B cell (primary cell): Measurements from ENCODE around the gene MOGAT3. TPM values are rescaled to one million over a fixed set of nuclear protein-coding genes. Genes with fewer than 3 reads are reported as not detected.

Experiments used
- ATAC-seq: fragments of 200-7000 bp; cut with Tn5 transposase; one replicate; pipeline ENCODE4 v1.10.0; 2021; ENCODE audit warnings: low read depth, mild to moderate bottlenecking, moderate number of reproducible peaks, moderate library complexity
- CTCF ChIA-PET: fragments of 350-600 bp; sonication (Branson Sonifier 250); formaldehyde crosslinking; loops from one replicate; lab custom pipeline; 2021; ENCODE audit warnings: antibody characterized with exemption, inconsistent platforms; lab: Charles Lee
- POLR2A ChIA-PET: fragments of 350-600 bp; sonication (Branson Sonifier 250); formaldehyde crosslinking; loops from one replicate; lab custom pipeline; 2021; ENCODE audit warnings: antibody characterized with exemption; lab: Charles Lee
- DNase-seq: peaks from one replicate; pipeline ENCODE4 v3.0.0; 2013
- H2AFZ ChIP-seq: 2 replicates; pipeline ENCODE4 v1.6.1; 2012; ENCODE audit warnings: mild to moderate bottlenecking, low read depth, low read length; ENCODE audit not compliant: insufficient read depth, poor library complexity, severe bottlenecking
- H3K27ac ChIP-seq, 2 donors: 1 replicate in 1 of 2; 2 replicates in 1 of 2; pipeline ENCODE4 v1.5.1; 2012 to 2013; ENCODE audit warnings: low read length in 2 of 2, mild to moderate bottlenecking in 2 of 2, moderate library complexity in 1 of 2
- H3K27me3 ChIP-seq, 4 experiments: fragments of 200-600 bp in 1 of 4; sonication (generic) in 1 of 4; replicated peaks in 1 of 4; 1 replicate in 2 of 4; 2 replicates in 2 of 4; pipeline versions ENCODE4 v1.6.1 to v1.7.0; 2013 to 2016; ENCODE audit warnings: low read length in 3 of 4, mild to moderate bottlenecking in 2 of 4, mixed read lengths in 1 of 4, moderate library complexity in 1 of 4; ENCODE audit not compliant: insufficient read depth in 4 of 4, control insufficient read depth in 3 of 4; ENCODE audit errors: control extremely low read depth in 1 of 4
- H3K36me3 ChIP-seq, 2 experiments: replicated peaks in 1 of 2; 1 replicate in 1 of 2; 2 replicates in 1 of 2; pipeline versions ENCODE4 v1.6.1 to v1.7.1; 2013; ENCODE audit warnings: low read length in 1 of 2; ENCODE audit not compliant: insufficient read depth in 2 of 2, control insufficient read depth in 1 of 2; ENCODE audit errors: control extremely low read depth in 1 of 2, extremely low read depth in 1 of 2
- H3K4me1 ChIP-seq, 2 donors: fragments of 200-600 bp in 1 of 2; sonication (generic) in 1 of 2; 1 replicate in 1 of 2; 2 replicates in 1 of 2; pipeline versions ENCODE4 v1.5.1 to v1.6.1; 2013 to 2017; ENCODE audit warnings: low read length in 2 of 2; ENCODE audit not compliant: control insufficient read depth in 2 of 2, insufficient read depth in 2 of 2
- H3K4me2 ChIP-seq: replicated peaks from 2 replicates; pipeline ENCODE3; 2012; ENCODE audit warnings: mild to moderate bottlenecking, low read depth, low read length; ENCODE audit not compliant: poor library complexity, severe bottlenecking
- H3K4me3 ChIP-seq, 5 experiments: fragments of 200-600 bp in 1 of 5; sonication (generic) in 1 of 5; 1 replicate in 3 of 5; 2 replicates in 2 of 5; pipeline versions ENCODE4 v1.5.1 to v1.7.0; 2011 to 2016; ENCODE audit warnings: low read length in 4 of 5, mild to moderate bottlenecking in 4 of 5, low read depth in 2 of 5, control low read depth in 1 of 5, moderate library complexity in 1 of 5; ENCODE audit not compliant: insufficient read depth in 1 of 5; ENCODE audit errors: control extremely low read depth in 1 of 5, extremely low read depth in 1 of 5
- H3K79me2 ChIP-seq: fragments of 200-600 bp; sonication (generic); one replicate; pipeline ENCODE4 v1.6.0; 2016; ENCODE audit warnings: low read length; ENCODE audit not compliant: control insufficient read depth, insufficient read depth
- H3K9ac ChIP-seq: fragments of 200-600 bp; sonication (generic); 2 replicates; pipeline ENCODE4 v1.6.1; 2017; ENCODE audit warnings: mild to moderate bottlenecking, low read length, moderate library complexity
- H3K9me3 ChIP-seq, 3 donors: one replicate each; pipeline versions ENCODE4 v1.6.1 to v1.7.1; 2013; ENCODE audit warnings: low read length in 2 of 3; ENCODE audit not compliant: control insufficient read depth in 2 of 3, insufficient read depth in 1 of 3; ENCODE audit errors: control extremely low read depth in 1 of 3
- H4K20me1 ChIP-seq: 2 replicates; pipeline ENCODE4 v1.6.0; 2012; ENCODE audit warnings: mild to moderate bottlenecking, low read length; ENCODE audit not compliant: insufficient read depth, control insufficient read depth, poor library complexity, severe bottlenecking
- H3K27ac Mint-ChIP-seq: one replicate; pipeline ENCODE4 v1.8.0; 2021; ENCODE audit warnings: mixed read lengths
- H3K27me3 Mint-ChIP-seq: one replicate; pipeline ENCODE4 v1.8.0; 2021; ENCODE audit warnings: mixed read lengths
- H3K4me1 Mint-ChIP-seq: one replicate; pipeline ENCODE4 v1.8.0; 2021; ENCODE audit warnings: mixed read lengths
- H3K4me3 Mint-ChIP-seq: one replicate; pipeline ENCODE4 v1.8.0; 2021; ENCODE audit warnings: mixed read lengths
- H3K9me3 Mint-ChIP-seq: one replicate; pipeline ENCODE4 v1.8.0; 2022; ENCODE audit warnings: mixed read lengths; ENCODE audit not compliant: insufficient read depth
- EZH2 ChIP-seq: IDR thresholded peaks from 2 replicates; pipeline ENCODE4 v1.6.1; 2012; ENCODE audit warnings: borderline replicate concordance, low read depth, mild to moderate bottlenecking, moderate library complexity, low read length; ENCODE audit not compliant: insufficient read depth, poor library complexity, severe bottlenecking
- WGBS: methylation state at CpG from one replicate; pipeline ENCODE4 v1.1.5; 2013; ENCODE audit warnings: missing lambda C conversion rate; ENCODE audit not compliant: insufficient coverage; 5-methylcytosine and 5-hydroxymethylcytosine counted together
- intact Hi-C: fragments of 100-400 bp; cut with micrococcal nuclease; formaldehyde crosslinking; loops from one replicate; pipeline ENCODE4 v1.10.0; 2022
- polyA plus RNA-seq: library from polyadenylated mRNA; depleted of rRNA; stranded (reverse); fragments of >200 nt; gene quantifications from 2 replicates; pipeline ENCODE4 v1.2.3, GENCODE V29; 2012
- total RNA-seq, 2 donors: library from RNA; stranded (reverse); fragments of 120-200 nt in 1 of 2; gene quantifications; 1 replicate in 1 of 2; 2 replicates in 1 of 2; pipeline versions ENCODE4 v1.2.3 to v1.2.4, GENCODE V29; 2013 to 2022
- TF ChIP-seq, protein P1 (sequence below): fragments of 200-600 bp; IDR thresholded peaks from one replicate; pipeline ENCODE4 v1.8.0; 2022; ENCODE audit warnings: antibody characterized with exemption, mild to moderate bottlenecking

MOGAT3 gene
- total and polyA plus RNA-seq, 2 donors (not counting 1 experiment from before 2014, with no cell fraction given), result not detected

DNA sequence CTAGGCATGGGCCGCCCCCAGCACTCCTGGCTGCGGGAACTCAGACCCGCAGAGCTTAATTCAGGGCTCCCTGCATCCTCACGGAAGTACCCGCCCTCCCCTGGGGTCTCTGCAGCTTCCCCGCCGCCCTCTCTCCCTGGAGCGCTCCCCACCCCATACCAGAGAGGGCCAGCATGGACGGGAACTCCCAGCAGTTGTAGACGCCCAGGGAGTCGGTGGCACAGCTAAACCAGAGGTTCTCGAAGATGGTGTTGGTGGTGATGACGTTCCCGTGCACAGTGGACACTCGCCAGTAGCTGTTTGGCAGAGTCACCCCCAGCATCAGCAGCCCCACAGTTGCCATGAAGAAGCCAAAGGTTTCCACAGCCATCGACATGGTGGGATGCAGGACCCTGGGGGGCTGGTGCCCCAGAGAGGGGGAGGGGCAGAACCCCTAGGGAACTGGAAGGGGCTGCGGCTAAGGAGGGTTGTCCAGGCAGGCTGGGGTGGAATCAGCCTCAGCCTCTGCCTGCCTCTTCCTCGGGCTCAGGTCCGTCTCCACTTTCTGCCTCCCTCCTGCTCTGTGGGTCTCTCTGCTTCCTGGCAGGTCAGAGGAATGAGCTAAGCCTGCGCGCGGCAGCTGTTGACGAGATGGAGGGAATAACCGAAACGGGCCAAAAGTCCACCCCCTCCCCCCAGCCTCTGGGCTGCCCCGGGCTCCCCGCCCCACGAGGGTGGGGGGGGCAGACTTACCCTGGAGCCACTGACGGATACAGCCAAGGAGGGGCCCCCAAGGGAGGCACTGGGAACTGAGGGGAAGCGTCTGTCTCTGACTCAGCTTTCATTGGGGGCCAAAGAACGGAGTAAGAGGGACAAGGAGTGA lies 36.6 kb upstream of the MOGAT3 start, which contains the start of gene CLDN15:
CLDN15 (minus strand) TSS at position 597 of the 862 bp plus-strand sequence; CDS start at position 376, 221 bp downstream.
- H3K4me3 Mint-ChIP-seq, result no peak within 1 kb of the TSS
- CTCF ChIA-PET, result interaction anchor here (0.6 to 1.3 kb wide), 4 partner anchors 14 to 94 kb away, joined by 3 to 5 read pairs (median 4); no protein-coding TSS in a partner anchor
- no peaks in the 10 kb centered on the region for H3K9me3 Mint-ChIP-seq
- WGBS, result 31% methylated on average over 26 of the region's 31 CpGs
- intact Hi-C loops, result no loop called here
- peaks cover 8% of the 10 kb centered on the region for H3K4me1 Mint-ChIP-seq
- no peaks in the 10 kb centered on the region for H3K27me3 ChIP-seq
- H3K79me2 ChIP-seq, result peaks cover 37% of the 10 kb centered on the region
- no peak within 1 kb of the TSS for H3K9ac ChIP-seq
- peak within 1 kb of the TSS; percentile 10 for H3K4me2 ChIP-seq
- peaks cover 62% of the 10 kb centered on the region for H4K20me1 ChIP-seq
- H3K36me3 ChIP-seq, result peaks cover 0 to 19% of the 10 kb centered on the region in 2 experiments
- no peak within 1 kb of the TSS for H3K27ac Mint-ChIP-seq
- no peak within 1 kb of the TSS for H3K27ac ChIP-seq
- ATAC-seq (peak; percentile 31), DNase-seq (no peak)
- H3K9me3 ChIP-seq, result no peaks in the 10 kb centered on the region
- TF ChIP-seq, protein P1, sequence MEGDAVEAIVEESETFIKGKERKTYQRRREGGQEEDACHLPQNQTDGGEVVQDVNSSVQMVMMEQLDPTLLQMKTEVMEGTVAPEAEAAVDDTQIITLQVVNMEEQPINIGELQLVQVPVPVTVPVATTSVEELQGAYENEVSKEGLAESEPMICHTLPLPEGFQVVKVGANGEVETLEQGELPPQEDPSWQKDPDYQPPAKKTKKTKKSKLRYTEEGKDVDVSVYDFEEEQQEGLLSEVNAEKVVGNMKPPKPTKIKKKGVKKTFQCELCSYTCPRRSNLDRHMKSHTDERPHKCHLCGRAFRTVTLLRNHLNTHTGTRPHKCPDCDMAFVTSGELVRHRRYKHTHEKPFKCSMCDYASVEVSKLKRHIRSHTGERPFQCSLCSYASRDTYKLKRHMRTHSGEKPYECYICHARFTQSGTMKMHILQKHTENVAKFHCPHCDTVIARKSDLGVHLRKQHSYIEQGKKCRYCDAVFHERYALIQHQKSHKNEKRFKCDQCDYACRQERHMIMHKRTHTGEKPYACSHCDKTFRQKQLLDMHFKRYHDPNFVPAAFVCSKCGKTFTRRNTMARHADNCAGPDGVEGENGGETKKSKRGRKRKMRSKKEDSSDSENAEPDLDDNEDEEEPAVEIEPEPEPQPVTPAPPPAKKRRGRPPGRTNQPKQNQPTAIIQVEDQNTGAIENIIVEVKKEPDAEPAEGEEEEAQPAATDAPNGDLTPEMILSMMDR, result no peak
- TF ChIP-seq EZH2, result no peak
- peaks cover 0 to 13% of the 10 kb centered on the region in 2 donors for H3K4me1 ChIP-seq
- H3K27me3 Mint-ChIP-seq, result no peaks in the 10 kb centered on the region
- no peak within 1 kb of the TSS for H2AFZ ChIP-seq
- POLR2A ChIA-PET, result interaction anchor here (1.2 kb wide), 1 partner anchor 19 kb away, joined by 3 read pairs; the partner anchor contains the start of gene ZNHIT1
- no peak within 1 kb of the TSS for H3K4me3 ChIP-seq
